Fibroblast of villous mesenchyme (primary cell): Measurements from ENCODE around the gene IKZF1. TPM values are rescaled to one million over a fixed set of nuclear protein-coding genes. Genes with fewer than 3 reads are reported as not detected.

Experiments
- DNase-seq: peaks from one replicate; pipeline ENCODE4 v3.0.0-alpha.2; 2010; ENCODE audit warnings: low read depth
- H3K4me3 ChIP-seq: 2 replicates; pipeline ENCODE4 v1.5.1; 2011; ENCODE audit warnings: low read depth, mild to moderate bottlenecking, low read length
- CTCF ChIP-seq: IDR thresholded peaks from 2 replicates; pipeline ENCODE4 v1.5.1; 2012; ENCODE audit warnings: low read depth, mild to moderate bottlenecking, low read length; ENCODE audit not compliant: insufficient read depth
- total RNA-seq: library from RNA; depleted of rRNA; stranded (reverse); fragments of >200 nt; gene quantifications from 2 replicates; pipeline ENCODE4 v1.2.3, GENCODE V29; 2012

The IKZF1 gene
- total RNA-seq, 1 donor, result not detected

- no peak for DNase-seq
- no peak overlapping the region for H3K4me3 ChIP-seq
- no peak for TF ChIP-seq CTCF
These were observed 74.6 kb downstream of the IKZF1 start for GRCh38 chr7:50379082-50379481.

GRCh38 chr7:50379539-50379938, 75.0 kb downstream of the IKZF1 start:
- no peak overlapping the region for H3K4me3 ChIP-seq
- no peak for TF ChIP-seq CTCF
- DNase-seq, result no peak

GRCh38 chr7:50382455-50382854, 77.9 kb downstream of the IKZF1 start:
- TF ChIP-seq CTCF, result no peak
- no peak overlapping the region for H3K4me3 ChIP-seq
- no peak for DNase-seq

GRCh38 chr7:50387351-50387750, 82.8 kb downstream of the IKZF1 start:
- no peak for TF ChIP-seq CTCF
- no peak overlapping the region for H3K4me3 ChIP-seq
- DNase-seq, result no peak

GRCh38 chr7:50389961-50390360, 85.4 kb downstream of the IKZF1 start:
- no peak for TF ChIP-seq CTCF
- no peak for DNase-seq
- no peak overlapping the region for H3K4me3 ChIP-seq

- DNase-seq, result no peak
- TF ChIP-seq CTCF, result no peak
- no peak overlapping the region for H3K4me3 ChIP-seq
These were observed 86.9 kb downstream of the IKZF1 start for GRCh38 chr7:50391386-50391785.

GRCh38 chr7:50393076-50393475, 88.6 kb downstream of the IKZF1 start:
- no peak for TF ChIP-seq CTCF
- no peak for DNase-seq
- no peak overlapping the region for H3K4me3 ChIP-seq
